B cell (primary cell): ENCODE measurements around the gene MIDN. TPM values are rescaled to one million over a fixed set of nuclear protein-coding genes. Genes with fewer than 3 reads are reported as not detected.

Source experiments
- ATAC-seq: fragments of 200-7000 bp; cut with Tn5 transposase; one replicate; pipeline ENCODE4 v1.10.0; 2021; ENCODE audit warnings: low read depth, mild to moderate bottlenecking, moderate number of reproducible peaks, moderate library complexity
- CTCF ChIA-PET: fragments of 350-600 bp; sonication (Branson Sonifier 250); formaldehyde crosslinking; loops from one replicate; lab custom pipeline; 2021; ENCODE audit warnings: antibody characterized with exemption, inconsistent platforms; lab: Charles Lee
- POLR2A ChIA-PET: fragments of 350-600 bp; sonication (Branson Sonifier 250); formaldehyde crosslinking; loops from one replicate; lab custom pipeline; 2021; ENCODE audit warnings: antibody characterized with exemption; lab: Charles Lee
- DNase-seq: peaks from one replicate; pipeline ENCODE4 v3.0.0; 2013
- H2AFZ ChIP-seq: 2 replicates; pipeline ENCODE4 v1.6.1; 2012; ENCODE audit warnings: mild to moderate bottlenecking, low read depth, low read length; ENCODE audit not compliant: insufficient read depth, poor library complexity, severe bottlenecking
- H3K27ac ChIP-seq, 2 donors: 1 replicate in 1 of 2; 2 replicates in 1 of 2; pipeline ENCODE4 v1.5.1; 2012 to 2013; ENCODE audit warnings: low read length in 2 of 2, mild to moderate bottlenecking in 2 of 2, moderate library complexity in 1 of 2
- H3K27me3 ChIP-seq, 4 experiments: fragments of 200-600 bp in 1 of 4; sonication (generic) in 1 of 4; replicated peaks in 1 of 4; 1 replicate in 2 of 4; 2 replicates in 2 of 4; pipeline versions ENCODE4 v1.6.1 to v1.7.0; 2013 to 2016; ENCODE audit warnings: low read length in 3 of 4, mild to moderate bottlenecking in 2 of 4, mixed read lengths in 1 of 4, moderate library complexity in 1 of 4; ENCODE audit not compliant: insufficient read depth in 4 of 4, control insufficient read depth in 3 of 4; ENCODE audit errors: control extremely low read depth in 1 of 4
- H3K36me3 ChIP-seq, 2 experiments: replicated peaks in 1 of 2; 1 replicate in 1 of 2; 2 replicates in 1 of 2; pipeline versions ENCODE4 v1.6.1 to v1.7.1; 2013; ENCODE audit warnings: low read length in 1 of 2; ENCODE audit not compliant: insufficient read depth in 2 of 2, control insufficient read depth in 1 of 2; ENCODE audit errors: control extremely low read depth in 1 of 2, extremely low read depth in 1 of 2
- H3K4me1 ChIP-seq, 2 donors: fragments of 200-600 bp in 1 of 2; sonication (generic) in 1 of 2; 1 replicate in 1 of 2; 2 replicates in 1 of 2; pipeline versions ENCODE4 v1.5.1 to v1.6.1; 2013 to 2017; ENCODE audit warnings: low read length in 2 of 2; ENCODE audit not compliant: control insufficient read depth in 2 of 2, insufficient read depth in 2 of 2
- H3K4me2 ChIP-seq: replicated peaks from 2 replicates; pipeline ENCODE3; 2012; ENCODE audit warnings: mild to moderate bottlenecking, low read depth, low read length; ENCODE audit not compliant: poor library complexity, severe bottlenecking
- H3K4me3 ChIP-seq, 5 experiments: fragments of 200-600 bp in 1 of 5; sonication (generic) in 1 of 5; 1 replicate in 3 of 5; 2 replicates in 2 of 5; pipeline versions ENCODE4 v1.5.1 to v1.7.0; 2011 to 2016; ENCODE audit warnings: low read length in 4 of 5, mild to moderate bottlenecking in 4 of 5, low read depth in 2 of 5, control low read depth in 1 of 5, moderate library complexity in 1 of 5; ENCODE audit not compliant: insufficient read depth in 1 of 5; ENCODE audit errors: control extremely low read depth in 1 of 5, extremely low read depth in 1 of 5
- H3K79me2 ChIP-seq: fragments of 200-600 bp; sonication (generic); one replicate; pipeline ENCODE4 v1.6.0; 2016; ENCODE audit warnings: low read length; ENCODE audit not compliant: control insufficient read depth, insufficient read depth
- H3K9ac ChIP-seq: fragments of 200-600 bp; sonication (generic); 2 replicates; pipeline ENCODE4 v1.6.1; 2017; ENCODE audit warnings: mild to moderate bottlenecking, low read length, moderate library complexity
- H3K9me3 ChIP-seq, 3 donors: one replicate each; pipeline versions ENCODE4 v1.6.1 to v1.7.1; 2013; ENCODE audit warnings: low read length in 2 of 3; ENCODE audit not compliant: control insufficient read depth in 2 of 3, insufficient read depth in 1 of 3; ENCODE audit errors: control extremely low read depth in 1 of 3
- H4K20me1 ChIP-seq: 2 replicates; pipeline ENCODE4 v1.6.0; 2012; ENCODE audit warnings: mild to moderate bottlenecking, low read length; ENCODE audit not compliant: insufficient read depth, control insufficient read depth, poor library complexity, severe bottlenecking
- H3K27ac Mint-ChIP-seq: one replicate; pipeline ENCODE4 v1.8.0; 2021; ENCODE audit warnings: mixed read lengths
- H3K27me3 Mint-ChIP-seq: one replicate; pipeline ENCODE4 v1.8.0; 2021; ENCODE audit warnings: mixed read lengths
- H3K4me1 Mint-ChIP-seq: one replicate; pipeline ENCODE4 v1.8.0; 2021; ENCODE audit warnings: mixed read lengths
- H3K4me3 Mint-ChIP-seq: one replicate; pipeline ENCODE4 v1.8.0; 2021; ENCODE audit warnings: mixed read lengths
- H3K9me3 Mint-ChIP-seq: one replicate; pipeline ENCODE4 v1.8.0; 2022; ENCODE audit warnings: mixed read lengths; ENCODE audit not compliant: insufficient read depth
- EZH2 ChIP-seq: IDR thresholded peaks from 2 replicates; pipeline ENCODE4 v1.6.1; 2012; ENCODE audit warnings: borderline replicate concordance, low read depth, mild to moderate bottlenecking, moderate library complexity, low read length; ENCODE audit not compliant: insufficient read depth, poor library complexity, severe bottlenecking
- WGBS: methylation state at CpG from one replicate; pipeline ENCODE4 v1.1.5; 2013; ENCODE audit warnings: missing lambda C conversion rate; ENCODE audit not compliant: insufficient coverage; 5-methylcytosine and 5-hydroxymethylcytosine counted together
- intact Hi-C: fragments of 100-400 bp; cut with micrococcal nuclease; formaldehyde crosslinking; loops from one replicate; pipeline ENCODE4 v1.10.0; 2022
- polyA plus RNA-seq: library from polyadenylated mRNA; depleted of rRNA; stranded (reverse); fragments of >200 nt; gene quantifications from 2 replicates; pipeline ENCODE4 v1.2.3, GENCODE V29; 2012
- total RNA-seq, 2 donors: library from RNA; stranded (reverse); fragments of 120-200 nt in 1 of 2; gene quantifications; 1 replicate in 1 of 2; 2 replicates in 1 of 2; pipeline versions ENCODE4 v1.2.3 to v1.2.4, GENCODE V29; 2013 to 2022
- TF ChIP-seq, protein P1 (sequence below): fragments of 200-600 bp; IDR thresholded peaks from one replicate; pipeline ENCODE4 v1.8.0; 2022; ENCODE audit warnings: antibody characterized with exemption, mild to moderate bottlenecking

Gene MIDN
- total and polyA plus RNA-seq, 2 donors (not counting 1 experiment from before 2014, with no cell fraction given): 98.5 to 156 TPM

DNA sequence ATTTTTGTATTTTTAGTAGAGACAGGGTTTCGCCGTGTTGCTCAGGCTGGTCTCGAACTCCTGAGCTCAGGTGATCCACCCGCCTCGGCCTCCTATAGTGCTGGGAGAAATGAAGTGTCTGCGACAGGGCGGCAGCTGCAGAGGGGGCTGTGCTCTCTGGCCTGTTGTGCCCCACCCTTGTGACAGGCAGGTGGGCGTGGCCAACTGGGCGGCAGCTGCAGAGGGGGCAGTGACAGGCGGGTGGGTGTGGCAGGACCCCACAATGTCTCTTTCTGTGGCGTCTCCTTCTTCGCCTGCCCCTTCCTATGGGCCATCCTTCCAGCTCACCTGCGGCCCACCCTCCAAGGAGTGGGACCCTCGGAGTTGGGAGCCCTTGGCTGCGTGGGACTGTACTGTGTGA lies 31.0 kb upstream of the MIDN start:
- peaks cover 90% of the 10 kb centered on the region for H4K20me1 ChIP-seq
- H3K27me3 ChIP-seq: no peaks in the 10 kb centered on the region
- TF ChIP-seq EZH2: no peak
- TF ChIP-seq, protein P1, sequence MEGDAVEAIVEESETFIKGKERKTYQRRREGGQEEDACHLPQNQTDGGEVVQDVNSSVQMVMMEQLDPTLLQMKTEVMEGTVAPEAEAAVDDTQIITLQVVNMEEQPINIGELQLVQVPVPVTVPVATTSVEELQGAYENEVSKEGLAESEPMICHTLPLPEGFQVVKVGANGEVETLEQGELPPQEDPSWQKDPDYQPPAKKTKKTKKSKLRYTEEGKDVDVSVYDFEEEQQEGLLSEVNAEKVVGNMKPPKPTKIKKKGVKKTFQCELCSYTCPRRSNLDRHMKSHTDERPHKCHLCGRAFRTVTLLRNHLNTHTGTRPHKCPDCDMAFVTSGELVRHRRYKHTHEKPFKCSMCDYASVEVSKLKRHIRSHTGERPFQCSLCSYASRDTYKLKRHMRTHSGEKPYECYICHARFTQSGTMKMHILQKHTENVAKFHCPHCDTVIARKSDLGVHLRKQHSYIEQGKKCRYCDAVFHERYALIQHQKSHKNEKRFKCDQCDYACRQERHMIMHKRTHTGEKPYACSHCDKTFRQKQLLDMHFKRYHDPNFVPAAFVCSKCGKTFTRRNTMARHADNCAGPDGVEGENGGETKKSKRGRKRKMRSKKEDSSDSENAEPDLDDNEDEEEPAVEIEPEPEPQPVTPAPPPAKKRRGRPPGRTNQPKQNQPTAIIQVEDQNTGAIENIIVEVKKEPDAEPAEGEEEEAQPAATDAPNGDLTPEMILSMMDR: no peak
- no peak overlapping the region for H3K27ac ChIP-seq
- no peaks in the 10 kb centered on the region for H3K27me3 Mint-ChIP-seq
- H3K4me1 ChIP-seq: peaks cover 12 to 15% of the 10 kb centered on the region in 2 donors
- peaks cover 0 to 22% of the 10 kb centered on the region in 2 experiments for H3K36me3 ChIP-seq
- ATAC-seq (no peak), DNase-seq (no peak)
- H3K4me3 Mint-ChIP-seq: no peak overlapping the region
- H3K4me2 ChIP-seq: no peak overlapping the region
- H3K9me3 Mint-ChIP-seq: no peaks in the 10 kb centered on the region
- H3K27ac Mint-ChIP-seq: peak overlapping the region; percentile 10
- no peak overlapping the region for H2AFZ ChIP-seq
- intact Hi-C loops: no loop called here
- peaks cover 15% of the 10 kb centered on the region for H3K4me1 Mint-ChIP-seq
- no peak overlapping the region for H3K9ac ChIP-seq
- no peaks in the 10 kb centered on the region for H3K9me3 ChIP-seq
- H3K4me3 ChIP-seq: no peak overlapping the region
- POLR2A ChIA-PET: interaction anchor here (0.6 kb wide), 1 partner anchor 208 kb away, joined by 4 read pairs; no protein-coding TSS in a partner anchor
- WGBS: 90% methylated on average over 15 of the region's 15 CpGs
- H3K79me2 ChIP-seq: peaks cover 79% of the 10 kb centered on the region
- CTCF ChIA-PET: interaction anchor here (1.2 to 1.7 kb wide), 3 partner anchors 87 to 105 kb away, joined by 4 to 6 read pairs (median 4); no protein-coding TSS in a partner anchor

DNA sequence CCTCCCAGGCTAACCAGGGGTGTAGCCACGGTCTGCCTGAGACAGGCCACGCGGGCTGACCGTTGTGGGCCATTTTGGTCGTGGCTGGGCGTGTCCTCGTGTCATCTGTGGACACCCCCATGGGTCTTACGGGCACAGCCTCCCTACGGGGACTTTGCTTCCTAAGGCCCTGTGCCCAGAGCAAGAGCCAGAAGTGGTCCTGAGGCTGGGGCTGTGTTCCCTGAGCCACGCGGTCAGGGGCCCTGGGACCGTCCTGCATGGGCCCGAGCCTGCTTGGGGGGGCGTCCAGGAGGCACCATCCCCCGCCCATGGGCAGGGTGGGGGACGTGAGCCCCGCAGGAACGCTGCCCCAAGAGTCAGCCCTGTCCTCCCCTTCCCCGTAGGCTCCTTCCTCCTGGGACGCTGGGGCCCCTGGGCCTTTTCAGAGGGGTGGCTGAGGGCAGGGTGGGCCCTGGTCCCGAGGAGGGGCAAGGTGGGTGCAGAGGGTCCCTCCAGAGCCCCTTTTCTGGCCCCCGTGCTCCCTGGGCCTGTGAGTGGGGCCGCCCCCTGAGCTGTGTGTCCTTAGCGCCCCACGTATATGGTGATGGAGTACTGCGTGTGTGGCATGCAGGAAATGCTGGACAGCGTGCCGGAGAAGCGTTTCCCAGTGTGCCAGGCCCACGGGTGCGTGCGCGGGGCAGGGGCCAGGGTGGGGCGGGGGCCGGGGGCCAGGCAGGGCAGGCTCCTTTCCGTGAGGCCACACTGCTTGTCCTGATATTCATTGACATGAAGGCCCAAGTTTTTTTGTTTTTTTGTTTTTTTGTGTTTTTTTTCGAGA lies 29.4 kb upstream of the MIDN start:
- peaks cover 0 to 29% of the 10 kb centered on the region in 2 experiments for H3K36me3 ChIP-seq
- no peak overlapping the region for H3K27ac ChIP-seq
- H3K4me2 ChIP-seq: no peak overlapping the region
- peaks cover 80% of the 10 kb centered on the region for H4K20me1 ChIP-seq
- intact Hi-C loops: no loop called here
- H3K9me3 ChIP-seq: no peaks in the 10 kb centered on the region
- ChIA-PET POLR2A (interaction anchor here (0.8 kb wide), 1 partner anchor 200 kb away, joined by 3 read pairs; no protein-coding TSS in a partner anchor), CTCF (interaction anchor here (1.7 kb wide), 1 partner anchor 107 kb away, joined by 4 read pairs; no protein-coding TSS in a partner anchor)
- 96% methylated on average over 33 of the region's 37 CpGs for WGBS
- no peak overlapping the region for H2AFZ ChIP-seq
- H3K79me2 ChIP-seq: peaks cover 67% of the 10 kb centered on the region
- TF ChIP-seq, protein P1: no peak
- TF ChIP-seq EZH2: no peak
- Mint-ChIP-seq H3K4me3 (no peak overlapping the region), H3K4me1 (peaks cover 8% of the 10 kb centered on the region), H3K9me3 (no peaks in the 10 kb centered on the region), H3K27me3 (no peaks in the 10 kb centered on the region), H3K27ac (no peak overlapping the region)
- no peak overlapping the region for H3K4me3 ChIP-seq
- H3K27me3 ChIP-seq: no peaks in the 10 kb centered on the region
- ATAC-seq: no peak
- H3K9ac ChIP-seq: no peak overlapping the region
- peaks cover 4 to 7% of the 10 kb centered on the region in 2 donors for H3K4me1 ChIP-seq
- DNase-seq: no peak
